ENCODE measurements around the gene BCL7A.
A peak's percentile ranks its signal among the peaks of the same experiment; 100 is the strongest.

BCL7A gene

GRCh38 chr12:122079532-122080081 is 57.9 kb downstream of the BCL7A start:
- DNase-seq, result no peak

- DNase-seq, result no peak
Measured at GRCh38 chr12:122080149-122081082, 58.7 kb downstream of the BCL7A start.

GRCh38 chr12:122081083-122081696 is 59.5 kb downstream of the BCL7A start:
- DNase-seq, result no peak

- peak; percentile 57 for DNase-seq
Measured at GRCh38 chr12:122081697-122082221, 60.1 kb downstream of the BCL7A start.

GRCh38 chr12:122082621-122083356 is 61.1 kb downstream of the BCL7A start:
- DNase-seq, result no peak

GRCh38 chr12:122084857-122085405 is 63.2 kb downstream of the BCL7A start:
- no peak for DNase-seq

- DNase-seq, result no peak
Measured at GRCh38 chr12:122085591-122085990, 63.9 kb downstream of the BCL7A start.

GRCh38 chr12:122086116-122086515 is 64.4 kb downstream of the BCL7A start:
- DNase-seq, result no peak

GRCh38 chr12:122086641-122087285 is 65.1 kb downstream of the BCL7A start:
- DNase-seq, result no peak

- DNase-seq, result no peak
Measured at GRCh38 chr12:122087431-122088178, 65.9 kb downstream of the BCL7A start.

GRCh38 chr12:122088179-122088810 is 66.6 kb downstream of the BCL7A start:
- no peak for DNase-seq

GRCh38 chr12:122089077-122089476 is 67.4 kb downstream of the BCL7A start:
- peak; percentile 20 for DNase-seq

- no peak for DNase-seq
Measured at GRCh38 chr12:122090759-122091515, 69.3 kb downstream of the BCL7A start.

GRCh38 chr12:122093098-122093883 is 71.6 kb downstream of the BCL7A start:
- no peak for DNase-seq

GRCh38 chr12:122094137-122094734 is 72.6 kb downstream of the BCL7A start:
- no peak for DNase-seq

GRCh38 chr12:122094735-122095631 is 73.3 kb downstream of the BCL7A start:
- no peak for DNase-seq

- no peak for DNase-seq
Measured at GRCh38 chr12:122096014-122096413, 74.3 kb downstream of the BCL7A start.
